ENCODE measurements around the gene DHX16. TPM values are rescaled to one million over a fixed set of nuclear protein-coding genes. Genes with fewer than 3 reads are reported as not detected.

Gene DHX16
- total and polyA plus RNA-seq, 9 of the 15 experiments (the other 6 are each of a cell fraction or from before 2014, with no cell fraction given): 14.6 to 66.1 (median 47.5) TPM

DNA sequence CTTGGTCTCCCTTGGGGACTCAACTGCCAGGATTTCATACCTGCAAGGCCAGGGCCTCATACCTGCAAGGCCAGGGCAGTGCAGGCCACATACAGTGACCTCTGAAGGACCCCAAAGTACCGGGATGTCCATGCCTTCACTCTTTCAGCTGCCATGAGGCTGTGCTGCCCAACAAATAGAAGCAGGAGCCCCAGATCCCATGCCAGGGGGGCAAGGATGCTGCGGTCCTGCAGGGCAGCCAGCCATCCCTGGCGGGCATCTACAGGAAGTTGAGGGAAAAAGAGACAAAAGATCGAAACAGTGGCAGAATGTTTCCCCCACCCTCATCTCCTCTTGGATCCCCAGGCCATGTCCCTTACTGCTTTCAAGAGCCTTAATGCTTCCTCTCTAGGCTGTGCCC, 17.2 kb upstream of the DHX16 start (continued):
- TF ChIP-seq, protein P1, sequence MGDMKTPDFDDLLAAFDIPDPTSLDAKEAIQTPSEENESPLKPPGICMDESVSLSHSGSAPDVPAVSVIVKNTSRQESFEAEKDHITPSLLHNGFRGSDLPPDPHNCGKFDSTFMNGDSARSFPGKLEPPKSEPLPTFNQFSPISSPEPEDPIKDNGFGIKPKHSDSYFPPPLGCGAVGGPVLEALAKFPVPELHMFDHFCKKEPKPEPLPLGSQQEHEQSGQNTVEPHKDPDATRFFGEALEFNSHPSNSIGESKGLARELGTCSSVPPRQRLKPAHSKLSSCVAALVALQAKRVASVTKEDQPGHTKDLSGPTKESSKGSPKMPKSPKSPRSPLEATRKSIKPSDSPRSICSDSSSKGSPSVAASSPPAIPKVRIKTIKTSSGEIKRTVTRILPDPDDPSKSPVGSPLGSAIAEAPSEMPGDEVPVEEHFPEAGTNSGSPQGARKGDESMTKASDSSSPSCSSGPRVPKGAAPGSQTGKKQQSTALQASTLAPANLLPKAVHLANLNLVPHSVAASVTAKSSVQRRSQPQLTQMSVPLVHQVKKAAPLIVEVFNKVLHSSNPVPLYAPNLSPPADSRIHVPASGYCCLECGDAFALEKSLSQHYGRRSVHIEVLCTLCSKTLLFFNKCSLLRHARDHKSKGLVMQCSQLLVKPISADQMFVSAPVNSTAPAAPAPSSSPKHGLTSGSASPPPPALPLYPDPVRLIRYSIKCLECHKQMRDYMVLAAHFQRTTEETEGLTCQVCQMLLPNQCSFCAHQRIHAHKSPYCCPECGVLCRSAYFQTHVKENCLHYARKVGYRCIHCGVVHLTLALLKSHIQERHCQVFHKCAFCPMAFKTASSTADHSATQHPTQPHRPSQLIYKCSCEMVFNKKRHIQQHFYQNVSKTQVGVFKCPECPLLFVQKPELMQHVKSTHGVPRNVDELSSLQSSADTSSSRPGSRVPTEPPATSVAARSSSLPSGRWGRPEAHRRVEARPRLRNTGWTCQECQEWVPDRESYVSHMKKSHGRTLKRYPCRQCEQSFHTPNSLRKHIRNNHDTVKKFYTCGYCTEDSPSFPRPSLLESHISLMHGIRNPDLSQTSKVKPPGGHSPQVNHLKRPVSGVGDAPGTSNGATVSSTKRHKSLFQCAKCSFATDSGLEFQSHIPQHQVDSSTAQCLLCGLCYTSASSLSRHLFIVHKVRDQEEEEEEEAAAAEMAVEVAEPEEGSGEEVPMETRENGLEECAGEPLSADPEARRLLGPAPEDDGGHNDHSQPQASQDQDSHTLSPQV (IDR thresholded peaks at IDR 0.05): no peak
- no peak for TF ChIP-seq KDM5B (IDR thresholded peaks at IDR 0.05; ENCODE audit: insufficient replicate concordance, low read depth, low read length)
- 0 out of 2 replicates have a peak, but pooled peaks have one; percentile 29 for TF ChIP-seq ZNF77 (CRISPR knock-in tag; IDR thresholded peaks at IDR 0.05)
- no peak for TF ChIP-seq NCOA4 (IDR thresholded peaks at IDR 0.05; ENCODE audit: partially characterized antibody)
- no peak for TF ChIP-seq ID3 (CRISPR knock-in tag; IDR thresholded peaks at IDR 0.05)
- peak; percentile 43; the same call in 1 of the 2 replicates for TF ChIP-seq ID3 (tag; IDR thresholded peaks at IDR 0.05)
- TF ChIP-seq PRMT5 (CRISPR knock-in tag; IDR thresholded peaks at IDR 0.05): no peak
- TF ChIP-seq NFRKB (IDR thresholded peaks at IDR 0.05; ENCODE audit: low read depth): no peak
- no peak for TF ChIP-seq SMC3 (conservative IDR thresholded peaks at IDR 0.05; ENCODE audit: insufficient read depth, low read depth, low read length)
- no peak for TF ChIP-seq NEUROD1 (IDR thresholded peaks at IDR 0.05; ENCODE audit: borderline replicate concordance, low read depth, low read length, partially characterized antibody)
- no peak for TF ChIP-seq ZKSCAN8 (CRISPR knock-in tag; IDR thresholded peaks at IDR 0.05)
- TF ChIP-seq MEIS2 (IDR thresholded peaks at IDR 0.05; ENCODE audit: partially characterized antibody): no peak
- no peak for TF ChIP-seq TFE3 (CRISPR knock-in tag; IDR thresholded peaks at IDR 0.05)
- TF ChIP-seq ZC3H4 (CRISPR knock-in tag; IDR thresholded peaks at IDR 0.05; ENCODE audit: borderline replicate concordance): 0 out of 2 replicates have a peak, but pooled peaks have one; percentile 21
- no peak for TF ChIP-seq POLR2AphosphoS5 (IDR thresholded peaks at IDR 0.05; ENCODE audit: control insufficient read depth, insufficient read depth, low read depth, low read length)
- no peak for TF ChIP-seq RFX7 (CRISPR knock-in tag; IDR thresholded peaks at IDR 0.05)
- TF ChIP-seq ZBTB17 (CRISPR knock-in tag; IDR thresholded peaks at IDR 0.05): no peak
- TF ChIP-seq ARID4B (CRISPR knock-in tag; IDR thresholded peaks at IDR 0.05): peak; percentile 42; the same call in 1 of the 2 replicates
- TF ChIP-seq CHD1 (IDR thresholded peaks at IDR 0.05; ENCODE audit: low read length): peak; percentile 1

Data from K562 (cell line).